Fibroblast of villous mesenchyme (primary cell): ENCODE measurements around the gene TIPRL. TPM values are rescaled to one million over a fixed set of nuclear protein-coding genes. Genes with fewer than 3 reads are reported as not detected.

Source experiments
- DNase-seq: peaks from one replicate; pipeline ENCODE4 v3.0.0-alpha.2; 2010; ENCODE audit warnings: low read depth
- H3K4me3 ChIP-seq: 2 replicates; pipeline ENCODE4 v1.5.1; 2011; ENCODE audit warnings: low read depth, mild to moderate bottlenecking, low read length
- total RNA-seq: library from RNA; depleted of rRNA; stranded (reverse); fragments of >200 nt; gene quantifications from 2 replicates; pipeline ENCODE4 v1.2.3, GENCODE V29; 2012
- TF ChIP-seq, protein P1 (sequence below): IDR thresholded peaks from 2 replicates; pipeline ENCODE4 v1.5.1; 2012; ENCODE audit warnings: low read depth, mild to moderate bottlenecking, low read length; ENCODE audit not compliant: insufficient read depth

TIPRL gene
- total RNA-seq, 1 donor = 45.3 TPM

DNA sequence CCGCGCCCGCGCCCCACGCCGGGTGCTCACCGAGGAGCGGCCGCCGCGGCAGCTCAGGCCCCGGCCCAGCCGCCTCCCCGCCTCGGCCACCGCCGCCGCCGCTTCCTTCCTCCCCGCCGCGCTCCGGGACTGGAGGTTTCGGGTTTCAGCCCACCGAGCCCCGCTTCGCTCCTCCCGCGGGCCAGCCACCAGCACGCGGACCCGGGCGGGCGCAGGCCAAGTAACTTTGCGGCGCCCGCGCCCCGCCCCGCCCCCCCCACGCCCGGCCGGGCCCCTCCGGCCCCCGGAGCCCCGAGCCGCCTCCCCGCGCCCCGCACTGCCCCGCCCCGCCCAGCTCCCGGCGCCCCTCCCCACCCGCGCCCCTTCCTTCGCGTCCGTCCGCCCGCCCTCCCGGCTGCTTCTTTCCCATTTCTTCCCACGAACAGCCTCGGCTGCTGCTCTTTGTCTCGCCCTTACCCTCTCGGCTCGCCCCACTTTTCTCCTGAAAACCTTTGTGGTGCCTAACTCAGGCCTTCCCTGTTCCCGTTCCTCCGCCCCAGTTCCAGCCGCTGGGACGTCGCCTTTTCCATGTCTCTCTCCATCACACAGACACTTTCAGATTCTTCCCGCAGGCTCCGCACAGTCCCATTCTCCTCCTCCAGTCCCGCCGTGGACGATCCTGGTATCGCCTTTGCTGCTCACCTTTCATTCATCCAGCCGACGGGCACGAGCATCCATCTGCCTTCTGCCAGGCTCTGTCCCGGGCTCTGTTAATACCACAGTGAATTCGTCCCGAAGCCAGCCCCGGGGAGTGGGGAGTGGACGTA is 41.9 kb upstream of the TIPRL start, which contains the start of gene GPR161:
Gene GPR161 (minus strand): TSS at position 222 of the 806 bp plus-strand sequence. CDS start 32,080 bp downstream, outside the sequence.
- H3K4me3 ChIP-seq = peak within 1 kb of the TSS; percentile 76
- DNase-seq = peak; percentile 59
- TF ChIP-seq, protein P1, sequence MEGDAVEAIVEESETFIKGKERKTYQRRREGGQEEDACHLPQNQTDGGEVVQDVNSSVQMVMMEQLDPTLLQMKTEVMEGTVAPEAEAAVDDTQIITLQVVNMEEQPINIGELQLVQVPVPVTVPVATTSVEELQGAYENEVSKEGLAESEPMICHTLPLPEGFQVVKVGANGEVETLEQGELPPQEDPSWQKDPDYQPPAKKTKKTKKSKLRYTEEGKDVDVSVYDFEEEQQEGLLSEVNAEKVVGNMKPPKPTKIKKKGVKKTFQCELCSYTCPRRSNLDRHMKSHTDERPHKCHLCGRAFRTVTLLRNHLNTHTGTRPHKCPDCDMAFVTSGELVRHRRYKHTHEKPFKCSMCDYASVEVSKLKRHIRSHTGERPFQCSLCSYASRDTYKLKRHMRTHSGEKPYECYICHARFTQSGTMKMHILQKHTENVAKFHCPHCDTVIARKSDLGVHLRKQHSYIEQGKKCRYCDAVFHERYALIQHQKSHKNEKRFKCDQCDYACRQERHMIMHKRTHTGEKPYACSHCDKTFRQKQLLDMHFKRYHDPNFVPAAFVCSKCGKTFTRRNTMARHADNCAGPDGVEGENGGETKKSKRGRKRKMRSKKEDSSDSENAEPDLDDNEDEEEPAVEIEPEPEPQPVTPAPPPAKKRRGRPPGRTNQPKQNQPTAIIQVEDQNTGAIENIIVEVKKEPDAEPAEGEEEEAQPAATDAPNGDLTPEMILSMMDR = no peak

DNA sequence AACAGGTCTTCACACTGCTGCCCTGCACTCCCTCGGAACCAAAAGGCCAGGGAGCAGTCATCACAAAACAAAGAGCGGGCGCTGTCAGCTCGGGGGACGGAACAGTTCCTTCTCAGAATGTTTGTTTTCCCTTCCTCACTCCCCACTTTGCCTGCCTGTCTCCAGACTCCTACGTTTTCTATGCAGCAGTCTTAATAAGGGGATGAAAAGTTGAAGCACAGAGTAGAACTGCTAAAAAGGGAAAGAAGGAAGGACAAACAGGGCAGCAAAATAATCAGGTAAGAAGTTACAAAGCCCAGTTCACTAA is 41.3 kb upstream of the TIPRL start:
- peak overlapping the region; percentile 76 for H3K4me3 ChIP-seq
- TF ChIP-seq, protein P1 = no peak
- DNase-seq = no peak

DNA sequence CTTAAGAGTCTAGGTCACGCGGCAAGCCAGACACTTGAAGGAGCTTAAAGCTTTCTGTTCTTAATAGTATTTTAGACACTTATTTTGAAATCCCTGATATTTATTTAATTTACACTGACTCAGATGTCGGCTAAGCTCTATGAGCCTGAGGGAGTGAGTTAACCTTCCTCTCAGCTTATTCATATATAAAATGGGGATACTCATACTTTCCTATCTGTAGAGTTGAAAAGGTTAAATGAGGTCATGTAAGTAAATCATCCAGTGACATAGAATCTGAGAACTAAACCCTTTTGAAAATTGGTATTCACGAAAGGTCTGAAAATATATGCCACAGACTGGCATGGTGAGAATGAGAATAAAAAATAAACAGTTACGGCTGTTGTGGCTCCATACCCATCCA is 40.6 kb upstream of the TIPRL start:
- H3K4me3 ChIP-seq = no peak overlapping the region
- no peak for DNase-seq
- TF ChIP-seq, protein P1 = no peak

DNA sequence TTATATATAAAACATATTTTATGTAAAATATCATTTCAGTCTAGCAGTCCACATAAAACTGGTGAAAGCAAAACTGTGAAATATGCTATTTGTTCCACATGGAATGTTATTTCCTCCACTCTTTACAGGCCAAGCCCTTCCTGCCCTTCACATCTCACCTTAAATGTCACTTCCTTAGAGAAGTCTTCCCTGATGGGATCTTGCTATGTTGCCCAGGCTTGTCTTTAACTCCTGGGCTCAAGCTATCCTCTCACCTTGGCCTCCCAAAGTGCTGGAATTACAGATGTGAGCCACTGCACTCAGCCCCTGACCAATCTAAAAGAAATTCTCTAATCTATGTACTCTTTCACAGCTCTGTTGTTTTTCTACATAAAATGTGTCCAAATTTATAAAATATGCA is 39.7 kb upstream of the TIPRL start:
- H3K4me3 ChIP-seq = no peak overlapping the region
- DNase-seq = no peak
- TF ChIP-seq, protein P1 = no peak

DNA sequence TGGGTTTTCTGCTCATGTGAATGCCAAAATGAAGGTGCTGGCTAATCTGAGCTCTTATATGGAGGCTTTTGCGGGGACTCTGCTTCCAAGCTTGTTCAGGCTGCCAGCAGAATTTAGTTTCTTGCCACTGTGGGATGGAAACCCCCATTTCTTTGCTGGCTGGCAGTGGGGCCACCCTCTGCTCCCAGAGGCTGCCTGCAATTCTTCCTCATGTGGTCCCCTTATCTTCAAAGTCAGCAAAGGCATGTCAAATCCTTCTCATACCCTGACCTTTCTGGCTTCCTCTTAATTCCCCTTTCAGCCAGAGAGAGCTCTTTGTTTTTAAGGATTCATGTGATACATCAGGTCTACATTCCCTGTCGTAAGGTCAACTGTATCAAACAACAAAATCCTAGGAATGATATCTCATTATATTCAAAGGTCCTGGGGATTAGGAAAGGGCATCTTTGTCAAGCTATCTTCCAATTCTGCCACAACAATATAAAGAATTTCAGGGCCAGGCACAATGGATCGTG is 36.8 kb upstream of the TIPRL start:
- TF ChIP-seq, protein P1 = no peak
- H3K4me3 ChIP-seq = no peak overlapping the region
- DNase-seq = no peak

DNA sequence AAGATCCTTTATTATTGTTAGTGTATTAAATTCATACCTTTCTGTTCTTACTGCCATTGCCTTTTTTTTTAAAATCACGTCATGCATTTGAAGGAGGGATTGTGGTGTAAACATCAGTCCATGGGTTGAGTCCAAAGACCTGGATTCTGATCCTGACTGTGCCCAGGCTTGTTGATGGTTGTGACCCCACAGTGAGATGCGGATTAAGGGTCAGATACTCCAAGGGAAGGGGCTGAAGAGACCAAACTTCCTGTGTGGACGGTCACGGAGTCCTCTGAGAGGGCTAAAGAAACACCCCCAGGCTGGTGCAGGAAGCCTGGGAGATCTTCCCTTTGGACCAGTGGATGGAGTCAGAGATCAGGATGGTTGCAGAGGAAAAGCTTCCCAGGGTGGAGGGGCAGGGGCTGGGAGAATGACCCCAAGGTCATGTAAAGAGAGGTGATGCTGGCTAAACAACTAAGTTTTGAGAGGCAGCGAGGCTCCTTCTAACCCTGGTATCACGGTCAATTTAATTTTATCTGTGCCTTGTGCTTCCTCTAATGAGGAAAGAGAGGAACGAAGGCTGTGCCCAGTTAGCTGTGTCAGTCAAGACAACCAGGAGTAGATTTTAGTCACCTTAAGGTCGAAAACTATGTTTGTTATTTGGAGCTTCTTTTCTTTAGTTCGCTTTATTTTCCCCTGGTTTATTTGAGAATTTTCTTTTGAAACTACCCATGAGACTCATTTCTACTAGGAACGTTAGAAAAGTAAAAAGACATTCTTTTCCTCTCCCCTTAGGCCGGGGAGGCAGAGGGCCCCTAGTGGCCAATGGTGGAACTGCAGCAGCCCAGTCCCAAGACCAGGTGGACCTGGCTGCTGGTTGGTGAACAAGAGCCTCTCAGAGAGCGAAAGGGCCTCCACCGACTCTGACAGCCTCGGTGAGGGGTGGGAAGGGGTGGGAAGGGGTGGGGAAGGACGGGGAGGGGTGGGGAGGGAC is 33.3 kb upstream of the TIPRL start:
- DNase-seq = peak; percentile 83
- no peak overlapping the region for H3K4me3 ChIP-seq
- TF ChIP-seq, protein P1 = peak; percentile 99
